Erythroblast (primary cell): ENCODE results near the gene SPEM1.
A peak's percentile ranks its signal among the peaks of the same experiment; 100 is the strongest.

Source experiments
- DNase-seq, 2 experiments: peaks; one replicate each; lab custom pipeline; 2025; lab: John Stamatoyannopoulos, UW
- GATA1 ChIP-seq: IDR thresholded peaks from 2 replicates; pipeline ENCODE4 v1.6.1; 2011; ENCODE audit warnings: low read depth, mild to moderate bottlenecking, control low read depth, low read length, moderate library complexity
- POLR2A ChIP-seq: IDR thresholded peaks from 2 replicates; pipeline ENCODE4 v1.6.1; 2011; ENCODE audit warnings: mild to moderate bottlenecking, low read length

The SPEM1 gene, protein sequence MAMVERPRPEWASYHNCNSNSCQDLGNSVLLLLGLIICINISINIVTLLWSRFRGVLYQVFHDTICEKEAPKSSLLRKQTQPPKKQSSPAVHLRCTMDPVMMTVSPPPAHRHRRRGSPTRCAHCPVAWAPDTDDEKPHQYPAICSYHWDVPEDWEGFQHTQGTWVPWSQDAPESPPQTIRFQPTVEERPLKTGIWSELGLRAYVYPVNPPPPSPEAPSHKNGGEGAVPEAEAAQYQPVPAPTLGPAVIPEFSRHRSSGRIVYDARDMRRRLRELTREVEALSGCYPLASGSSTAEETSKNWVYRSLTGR

DNA sequence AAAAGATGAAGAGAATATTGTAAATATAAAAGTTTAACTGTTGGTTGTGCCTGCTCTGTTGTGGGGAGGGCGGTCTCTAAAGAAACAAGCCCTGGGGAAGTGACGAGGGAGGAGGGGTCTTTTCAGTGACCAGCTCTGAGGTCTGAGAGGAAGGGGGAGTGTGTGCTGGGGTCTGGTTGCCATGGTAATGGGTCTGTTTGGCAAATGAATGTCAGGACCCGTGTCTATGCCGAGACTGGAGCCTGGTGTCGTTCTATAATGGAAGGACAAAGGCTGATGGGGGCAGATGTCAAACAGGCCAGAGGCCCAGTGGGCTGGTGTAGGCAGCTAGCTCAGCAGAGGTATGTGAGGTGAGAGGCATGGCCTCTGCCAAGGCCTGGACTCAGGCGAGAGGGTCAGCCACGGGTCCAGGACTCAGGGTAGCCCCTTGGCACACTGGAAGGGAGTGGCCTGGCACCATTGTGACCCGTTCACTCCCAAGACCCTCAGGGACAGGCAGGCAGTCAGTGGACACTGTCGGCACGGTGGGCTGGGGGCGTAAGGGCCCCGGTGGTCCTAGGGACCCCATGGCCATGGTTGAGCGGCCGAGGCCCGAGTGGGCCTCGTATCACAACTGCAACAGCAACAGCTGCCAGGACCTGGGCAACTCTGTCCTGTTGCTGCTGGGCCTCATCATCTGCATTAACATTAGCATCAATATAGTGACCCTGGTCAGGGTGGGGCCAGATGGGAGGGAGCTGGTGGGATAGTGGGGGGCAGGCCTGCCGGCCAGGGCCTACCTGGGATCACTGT is at the start of gene SPEM1:
Gene SPEM1, plus strand, starts transcription at position 506 of the 792 bp plus-strand sequence. Its CDS starts 61 bp downstream, at position 567.
- DNase-seq: no peak
- no peak for TF ChIP-seq POLR2A
- no peak for TF ChIP-seq GATA1

GRCh38 chr17:7370853-7371252 is 49.3 kb upstream of the SPEM1 start:
- no peak for DNase-seq
- TF ChIP-seq POLR2A (no peak), GATA1 (no peak)

GRCh38 chr17:7374353-7374752 is 45.8 kb upstream of the SPEM1 start:
- DNase-seq: no peak
- no peak for TF ChIP-seq POLR2A
- TF ChIP-seq GATA1: no peak

GRCh38 chr17:7379134-7379533 is 41.0 kb upstream of the SPEM1 start:
- TF ChIP-seq POLR2A (no peak), GATA1 (no peak)
- DNase-seq: no peak

GRCh38 chr17:7380321-7380720 is 39.8 kb upstream of the SPEM1 start:
- no peak for DNase-seq
- no peak for TF ChIP-seq POLR2A
- no peak for TF ChIP-seq GATA1

DNA sequence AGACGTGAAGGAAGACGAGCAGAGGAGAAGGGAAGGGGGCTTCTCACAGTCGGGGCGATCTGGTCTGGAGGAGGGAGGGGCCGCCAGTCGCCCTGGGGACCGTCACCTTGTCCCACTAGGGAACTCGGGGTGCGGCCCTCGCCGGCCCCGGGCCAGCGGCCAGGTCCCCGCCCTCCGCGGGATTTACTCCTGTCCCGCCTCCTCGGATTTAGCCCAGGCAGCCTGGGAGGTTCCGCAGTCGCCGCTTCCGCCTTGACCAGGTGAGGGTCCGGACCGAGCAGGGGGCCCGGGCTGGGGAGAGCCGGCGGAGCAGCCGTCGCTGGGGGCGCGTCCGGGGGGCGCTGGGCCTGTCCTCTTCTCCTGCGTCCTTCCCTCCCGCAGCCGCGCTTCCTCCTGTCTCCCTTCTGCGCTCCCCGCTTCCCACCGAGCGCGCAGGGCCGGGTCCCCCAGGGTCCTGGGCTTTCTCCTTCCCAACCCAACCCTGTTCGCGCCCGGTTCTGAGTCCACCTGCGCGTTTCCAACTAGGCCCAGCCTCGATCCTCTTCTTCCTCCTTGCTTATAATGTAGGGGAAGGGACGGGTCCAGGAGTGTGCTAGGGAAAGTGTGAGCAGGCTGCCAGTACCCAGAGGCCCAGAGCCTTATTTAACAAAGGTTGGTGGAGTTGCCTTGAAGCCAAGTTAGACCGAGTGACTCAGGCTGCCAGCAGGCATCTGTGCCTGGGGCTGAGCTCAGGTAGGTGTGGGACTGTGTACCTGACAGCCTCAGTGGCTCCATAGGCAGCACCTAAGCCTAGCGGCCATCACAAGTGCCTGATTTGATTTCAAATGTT is 39.1 kb upstream of the SPEM1 start, which contains the start of gene TNK1:
Gene TNK1, plus strand, starts transcription at position 235 of the 829 bp plus-strand sequence. CDS start 1,838 bp downstream, outside the sequence.
- no peak for DNase-seq
- TF ChIP-seq GATA1 (no peak), POLR2A (no peak)

GRCh38 chr17:7382901-7383300 is 37.2 kb upstream of the SPEM1 start:
- DNase-seq: no peak
- TF ChIP-seq GATA1: no peak
- no peak for TF ChIP-seq POLR2A

GRCh38 chr17:7383371-7383741 is 36.8 kb upstream of the SPEM1 start:
- TF ChIP-seq GATA1 (no peak), POLR2A (no peak)
- DNase-seq: no peak

- peak; percentile 45 to 68 for DNase-seq
- TF ChIP-seq POLR2A (no peak), GATA1 (no peak)
Observed at GRCh38 chr17:7383742-7384488, 36.2 kb upstream of the SPEM1 start.

DNA sequence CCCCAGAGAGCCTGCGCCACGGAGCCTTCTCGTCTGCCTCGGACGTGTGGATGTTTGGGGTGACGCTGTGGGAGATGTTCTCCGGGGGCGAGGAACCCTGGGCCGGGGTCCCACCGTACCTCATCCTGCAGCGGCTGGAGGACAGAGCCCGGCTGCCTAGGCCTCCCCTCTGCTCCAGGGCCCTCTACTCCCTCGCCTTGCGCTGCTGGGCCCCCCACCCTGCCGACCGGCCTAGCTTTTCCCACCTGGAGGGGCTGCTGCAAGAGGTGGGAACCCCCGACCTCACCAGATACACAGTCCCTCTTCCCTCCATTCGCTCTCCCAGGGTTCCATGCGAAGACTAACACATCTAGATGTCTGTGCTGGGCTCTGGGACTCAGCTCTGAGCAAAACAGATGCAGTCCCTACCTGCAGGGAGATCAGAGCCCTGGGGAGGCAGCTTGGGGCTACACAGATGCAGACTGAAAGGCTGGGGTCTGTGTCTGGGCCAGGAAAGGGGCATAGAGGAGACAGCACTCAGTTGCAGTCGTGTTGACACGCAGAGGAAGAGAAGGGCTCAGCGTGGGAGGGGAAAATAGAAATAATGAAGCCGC is 35.5 kb upstream of the SPEM1 start:
- DNase-seq: no peak
- TF ChIP-seq GATA1: no peak
- TF ChIP-seq POLR2A: no peak

- DNase-seq: no peak
- no peak for TF ChIP-seq POLR2A
- no peak for TF ChIP-seq GATA1
Observed at GRCh38 chr17:7388856-7389255, 31.3 kb upstream of the SPEM1 start.
